ENCODE measurements around the gene NPR1.

Gene NPR1

DNA sequence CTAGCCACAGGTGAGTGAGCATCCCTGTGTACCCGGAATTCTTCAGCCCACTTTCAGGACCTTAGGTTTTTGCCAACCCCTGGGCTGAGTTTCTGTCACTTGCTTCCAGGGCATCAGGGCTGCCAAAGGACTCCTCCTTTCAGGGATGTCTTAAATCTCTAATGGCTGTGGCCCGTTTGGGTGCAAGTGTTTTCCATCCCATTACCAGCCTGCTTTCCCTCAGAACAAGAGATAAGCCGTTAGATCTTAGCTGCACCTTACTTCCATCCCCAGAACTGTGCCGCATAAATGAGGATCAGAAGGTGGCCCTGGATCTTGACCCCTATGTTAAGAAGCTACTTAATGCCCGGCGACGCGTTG is 19.3 kb upstream of the NPR1 start:
- TF ChIP-seq, protein P1, sequence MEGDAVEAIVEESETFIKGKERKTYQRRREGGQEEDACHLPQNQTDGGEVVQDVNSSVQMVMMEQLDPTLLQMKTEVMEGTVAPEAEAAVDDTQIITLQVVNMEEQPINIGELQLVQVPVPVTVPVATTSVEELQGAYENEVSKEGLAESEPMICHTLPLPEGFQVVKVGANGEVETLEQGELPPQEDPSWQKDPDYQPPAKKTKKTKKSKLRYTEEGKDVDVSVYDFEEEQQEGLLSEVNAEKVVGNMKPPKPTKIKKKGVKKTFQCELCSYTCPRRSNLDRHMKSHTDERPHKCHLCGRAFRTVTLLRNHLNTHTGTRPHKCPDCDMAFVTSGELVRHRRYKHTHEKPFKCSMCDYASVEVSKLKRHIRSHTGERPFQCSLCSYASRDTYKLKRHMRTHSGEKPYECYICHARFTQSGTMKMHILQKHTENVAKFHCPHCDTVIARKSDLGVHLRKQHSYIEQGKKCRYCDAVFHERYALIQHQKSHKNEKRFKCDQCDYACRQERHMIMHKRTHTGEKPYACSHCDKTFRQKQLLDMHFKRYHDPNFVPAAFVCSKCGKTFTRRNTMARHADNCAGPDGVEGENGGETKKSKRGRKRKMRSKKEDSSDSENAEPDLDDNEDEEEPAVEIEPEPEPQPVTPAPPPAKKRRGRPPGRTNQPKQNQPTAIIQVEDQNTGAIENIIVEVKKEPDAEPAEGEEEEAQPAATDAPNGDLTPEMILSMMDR (IDR thresholded peaks at IDR 0.05; ENCODE audit: insufficient read depth, low read length, poor library complexity, severe bottlenecking) = no peak
- TF ChIP-seq EZH2phosphoT487 (conservative IDR thresholded peaks at IDR 0.05; ENCODE audit: low read length) = no peak
- H3K4me2 ChIP-seq (ENCODE audit: low read depth, low read length, poor library complexity, severe bottlenecking) = peak overlapping the region; percentile 79
- no peaks in the 10 kb centered on the region for H4K20me1 ChIP-seq (ENCODE audit: low read depth, low read length)
- H3K79me2 ChIP-seq (ENCODE audit: insufficient read depth, low read length) = peaks cover 12% of the 10 kb centered on the region; the same call in 1 of the 2 replicates
- peak overlapping the region; percentile 88 for H3K4me3 ChIP-seq (ENCODE audit: insufficient read depth, low read length, poor library complexity, severe bottlenecking)
- H3F3A ChIP-seq (ENCODE audit: insufficient read depth) = peaks cover 36% of the 10 kb centered on the region
- no peaks in the 10 kb centered on the region for H3K9me3 ChIP-seq (ENCODE audit: insufficient read depth, low read length)
- H3K9me2 ChIP-seq (replicated peaks; ENCODE audit: insufficient read depth, low read length) = no peaks in the 10 kb centered on the region
- peak overlapping the region; percentile 96 for H2AFZ ChIP-seq (ENCODE audit: low read depth, low read length, severe bottlenecking)
- peak overlapping the region; percentile 77 for H3K9ac ChIP-seq (ENCODE audit: low read length)
- H3K27me3 ChIP-seq (ENCODE audit: low read length) = no peaks in the 10 kb centered on the region
- H3K36me3 ChIP-seq (ENCODE audit: low read length) = peaks cover 28% of the 10 kb centered on the region
- H3K27ac ChIP-seq (ENCODE audit: low read depth, low read length) = peak overlapping the region; percentile 71

DNA sequence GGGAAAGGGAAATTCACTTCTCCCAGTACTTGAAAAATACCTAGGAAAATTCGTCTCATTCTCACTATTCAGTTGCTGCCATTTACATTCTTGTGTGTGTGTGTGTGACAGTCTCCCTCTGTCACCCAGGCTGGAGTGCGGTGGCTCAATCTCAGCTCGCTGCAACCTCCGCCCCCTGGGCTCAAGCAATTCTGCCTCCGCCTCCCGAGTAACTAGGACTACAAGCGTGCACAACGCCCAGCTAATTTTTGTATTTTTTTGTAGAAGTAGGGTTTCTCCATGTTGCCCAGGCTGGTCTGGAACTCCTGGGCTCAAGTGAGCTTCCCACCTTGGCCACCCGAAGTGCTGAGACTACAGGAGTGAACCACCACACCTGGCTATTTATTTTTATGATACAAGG is 18.8 kb upstream of the NPR1 start:
- peaks cover 38% of the 10 kb centered on the region for H3F3A ChIP-seq (ENCODE audit: insufficient read depth)
- peak overlapping the region; percentile 88 for H3K4me3 ChIP-seq (ENCODE audit: insufficient read depth, low read length, poor library complexity, severe bottlenecking)
- no peaks in the 10 kb centered on the region for H4K20me1 ChIP-seq (ENCODE audit: low read depth, low read length)
- H3K36me3 ChIP-seq (ENCODE audit: low read length) = peaks cover 28% of the 10 kb centered on the region
- no peaks in the 10 kb centered on the region for H3K27me3 ChIP-seq (ENCODE audit: low read length)
- H2AFZ ChIP-seq (ENCODE audit: low read depth, low read length, severe bottlenecking) = no peak overlapping the region
- H3K9me3 ChIP-seq (ENCODE audit: insufficient read depth, low read length) = no peaks in the 10 kb centered on the region
- peaks cover 12% of the 10 kb centered on the region; the same call in 1 of the 2 replicates for H3K79me2 ChIP-seq (ENCODE audit: insufficient read depth, low read length)
- no peak overlapping the region for H3K27ac ChIP-seq (ENCODE audit: low read depth, low read length)
- H3K4me2 ChIP-seq (ENCODE audit: low read depth, low read length, poor library complexity, severe bottlenecking) = peak overlapping the region; percentile 79
- TF ChIP-seq, protein P1 (IDR thresholded peaks at IDR 0.05; ENCODE audit: insufficient read depth, low read length, poor library complexity, severe bottlenecking) = no peak
- TF ChIP-seq EZH2phosphoT487 (conservative IDR thresholded peaks at IDR 0.05; ENCODE audit: low read length) = no peak
- H3K9ac ChIP-seq (ENCODE audit: low read length) = peak overlapping the region; percentile 77
- H3K9me2 ChIP-seq (replicated peaks; ENCODE audit: insufficient read depth, low read length) = no peaks in the 10 kb centered on the region

DNA sequence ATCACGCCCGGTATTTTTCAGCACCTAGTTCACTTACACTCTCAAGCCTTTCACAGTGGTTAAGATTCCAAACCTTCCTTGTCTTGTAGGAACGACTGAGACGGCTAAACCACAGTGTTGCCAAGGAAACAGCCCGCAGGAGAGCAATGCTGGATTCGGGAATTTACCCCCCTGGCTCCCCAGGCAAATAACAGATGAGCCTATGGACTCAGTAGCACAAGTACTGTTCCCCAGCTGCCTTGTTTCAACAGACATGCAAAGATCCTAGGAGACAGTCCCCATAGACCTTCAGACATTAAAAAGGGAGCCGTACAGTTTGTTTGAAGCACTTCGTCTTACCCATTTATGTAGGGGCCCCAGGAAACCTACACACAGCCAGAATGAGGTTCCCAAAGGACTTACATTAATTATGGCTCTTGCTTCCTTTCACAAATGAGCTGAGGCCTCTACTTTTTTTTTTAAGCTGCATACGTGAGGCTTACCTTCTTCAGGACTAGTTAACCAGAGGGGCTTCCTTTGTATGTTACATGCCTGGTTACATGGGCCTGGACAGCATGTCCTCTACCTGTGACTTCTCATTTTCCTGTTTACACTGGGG is 17.3 kb upstream of the NPR1 start:
- Histone ChIP-seq H3K4me3 (ENCODE audit: insufficient read depth, low read length, poor library complexity, severe bottlenecking) (no peak overlapping the region), H3K27me3 (ENCODE audit: low read length) (no peaks in the 10 kb centered on the region), H3K9ac (ENCODE audit: low read length) (no peak overlapping the region), H3K4me2 (ENCODE audit: low read depth, low read length, poor library complexity, severe bottlenecking) (no peak overlapping the region), H3K79me2 (ENCODE audit: insufficient read depth, low read length) (peaks cover 12% of the 10 kb centered on the region; the same call in 1 of the 2 replicates), H3K36me3 (ENCODE audit: low read length) (peaks cover 38% of the 10 kb centered on the region), H2AFZ (ENCODE audit: low read depth, low read length, severe bottlenecking) (no peak overlapping the region), H3K9me3 (ENCODE audit: insufficient read depth, low read length) (no peaks in the 10 kb centered on the region), H3K9me2 (replicated peaks; ENCODE audit: insufficient read depth, low read length) (no peaks in the 10 kb centered on the region), H4K20me1 (ENCODE audit: low read depth, low read length) (no peaks in the 10 kb centered on the region), H3K27ac (ENCODE audit: low read depth, low read length) (no peak overlapping the region), H3F3A (ENCODE audit: insufficient read depth) (peaks cover 42% of the 10 kb centered on the region)
- TF ChIP-seq, protein P1 (IDR thresholded peaks at IDR 0.05; ENCODE audit: insufficient read depth, low read length, poor library complexity, severe bottlenecking) = no peak
- TF ChIP-seq EZH2phosphoT487 (conservative IDR thresholded peaks at IDR 0.05; ENCODE audit: low read length) = no peak
